Thyroid gland (tissue), 4 donors: ENCODE data around the gene IL6.

Source experiments
- POLR2A ChIP-seq, 2 donors: fragments of 450-650 bp; IDR thresholded peaks; one replicate each; pipeline ENCODE4 v1.6.1; 2017; ENCODE audit warnings: antibody characterized with exemption in 2 of 2, mild to moderate bottlenecking in 2 of 2, moderate library complexity in 1 of 2
- TF ChIP-seq, protein P1 (sequence below), 6 experiments: fragments of 200-600 bp in 3 of 6; fragments of 450-650 bp in 3 of 6; sonication (generic) in 3 of 6; IDR thresholded peaks; one replicate each; pipeline ENCODE4 v1.5.1; 2016 to 2019; ENCODE audit warnings: antibody characterized with exemption in 6 of 6, mild to moderate bottlenecking in 2 of 6, inconsistent platforms in 1 of 6, moderate library complexity in 1 of 6

DNA sequence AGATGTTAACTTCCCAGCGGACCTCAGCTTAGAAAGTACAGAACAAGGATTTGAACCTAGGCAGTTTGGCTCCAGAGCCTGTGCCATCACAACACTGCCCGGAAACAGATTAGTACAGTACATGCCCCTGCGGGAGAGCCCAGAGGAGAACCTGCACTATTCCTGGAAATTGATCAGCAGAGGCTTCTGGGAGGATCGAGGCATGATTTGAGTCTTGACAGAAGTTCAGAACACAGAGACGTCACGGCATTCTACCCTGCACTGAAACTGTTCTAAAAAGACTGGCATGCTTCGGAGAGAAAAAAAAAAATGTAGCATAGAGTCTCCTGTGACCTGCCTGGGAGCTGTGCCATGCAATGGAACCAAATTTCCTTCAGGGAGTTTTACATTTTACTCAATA is 9.2 kb upstream of the IL6 start:
- TF ChIP-seq, protein P1, sequence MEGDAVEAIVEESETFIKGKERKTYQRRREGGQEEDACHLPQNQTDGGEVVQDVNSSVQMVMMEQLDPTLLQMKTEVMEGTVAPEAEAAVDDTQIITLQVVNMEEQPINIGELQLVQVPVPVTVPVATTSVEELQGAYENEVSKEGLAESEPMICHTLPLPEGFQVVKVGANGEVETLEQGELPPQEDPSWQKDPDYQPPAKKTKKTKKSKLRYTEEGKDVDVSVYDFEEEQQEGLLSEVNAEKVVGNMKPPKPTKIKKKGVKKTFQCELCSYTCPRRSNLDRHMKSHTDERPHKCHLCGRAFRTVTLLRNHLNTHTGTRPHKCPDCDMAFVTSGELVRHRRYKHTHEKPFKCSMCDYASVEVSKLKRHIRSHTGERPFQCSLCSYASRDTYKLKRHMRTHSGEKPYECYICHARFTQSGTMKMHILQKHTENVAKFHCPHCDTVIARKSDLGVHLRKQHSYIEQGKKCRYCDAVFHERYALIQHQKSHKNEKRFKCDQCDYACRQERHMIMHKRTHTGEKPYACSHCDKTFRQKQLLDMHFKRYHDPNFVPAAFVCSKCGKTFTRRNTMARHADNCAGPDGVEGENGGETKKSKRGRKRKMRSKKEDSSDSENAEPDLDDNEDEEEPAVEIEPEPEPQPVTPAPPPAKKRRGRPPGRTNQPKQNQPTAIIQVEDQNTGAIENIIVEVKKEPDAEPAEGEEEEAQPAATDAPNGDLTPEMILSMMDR (IDR thresholded peaks at IDR 0.05): no peak
- no peak for TF ChIP-seq POLR2A (IDR thresholded peaks at IDR 0.05)
